Effector memory CD4-positive, alpha-beta T cell (primary cell): ENCODE results near the gene ACVR2B.

ENCODE experiments used
- DNase-seq, 3 donors: peaks; one replicate each; pipeline ENCODE4 v3.0.0-alpha.2; 2020
- H3K27ac ChIP-seq: 2 replicates; pipeline ENCODE4 v1.7.0; 2013; ENCODE audit warnings: mild to moderate bottlenecking, low read length, moderate library complexity; ENCODE audit not compliant: insufficient read depth, poor library complexity, severe bottlenecking
- H3K27me3 ChIP-seq: replicated peaks from 2 replicates; pipeline ENCODE4 v1.7.0; 2013; ENCODE audit warnings: mild to moderate bottlenecking, low read length; ENCODE audit not compliant: insufficient read depth, control insufficient read depth, poor library complexity, severe bottlenecking
- H3K36me3 ChIP-seq: 2 replicates; pipeline ENCODE4 v1.7.0; 2013; ENCODE audit warnings: mild to moderate bottlenecking, low read length, moderate library complexity; ENCODE audit not compliant: control insufficient read depth, insufficient read depth
- H3K4me1 ChIP-seq: 2 replicates; pipeline ENCODE4 v1.7.0; 2013; ENCODE audit warnings: low read length, mild to moderate bottlenecking; ENCODE audit not compliant: control insufficient read depth, insufficient read depth, poor library complexity, severe bottlenecking
- H3K4me3 ChIP-seq: 2 replicates; pipeline ENCODE4 v1.7.0; 2013; ENCODE audit warnings: low read length, low read depth, mild to moderate bottlenecking; ENCODE audit not compliant: insufficient read depth, poor library complexity, severe bottlenecking
- H3K9me3 ChIP-seq: 2 replicates; pipeline ENCODE4 v1.7.0; 2013; ENCODE audit warnings: mild to moderate bottlenecking, low read length, moderate library complexity; ENCODE audit not compliant: control insufficient read depth

ACVR2B gene

GRCh38 chr3:38524141-38524739 lies 70.5 kb downstream of the ACVR2B start:
- Histone ChIP-seq H3K9me3 (no peaks in the 10 kb centered on the region), H3K27ac (no peak overlapping the region), H3K4me1 (peaks cover 16% of the 10 kb centered on the region), H3K4me3 (no peak overlapping the region), H3K27me3 (no peaks in the 10 kb centered on the region), H3K36me3 (peaks cover 14% of the 10 kb centered on the region)
- no peak for DNase-seq

- peaks cover 14% of the 10 kb centered on the region for H3K36me3 ChIP-seq
- DNase-seq = no peak
- no peaks in the 10 kb centered on the region for H3K27me3 ChIP-seq
- no peaks in the 10 kb centered on the region for H3K4me1 ChIP-seq
- H3K27ac ChIP-seq = no peak overlapping the region
- no peaks in the 10 kb centered on the region for H3K9me3 ChIP-seq
- no peak overlapping the region for H3K4me3 ChIP-seq
Measured at GRCh38 chr3:38526792-38527191, 73.1 kb downstream of the ACVR2B start.

- Histone ChIP-seq H3K4me1 (no peaks in the 10 kb centered on the region), H3K27ac (no peak overlapping the region), H3K36me3 (peaks cover 14% of the 10 kb centered on the region), H3K27me3 (no peaks in the 10 kb centered on the region), H3K4me3 (no peak overlapping the region), H3K9me3 (no peaks in the 10 kb centered on the region)
- no peak for DNase-seq
Measured at GRCh38 chr3:38528457-38528856, 74.8 kb downstream of the ACVR2B start.

- no peaks in the 10 kb centered on the region for H3K9me3 ChIP-seq
- no peak overlapping the region for H3K27ac ChIP-seq
- no peak overlapping the region for H3K4me3 ChIP-seq
- H3K36me3 ChIP-seq = peaks cover 3% of the 10 kb centered on the region
- no peak for DNase-seq
- no peaks in the 10 kb centered on the region for H3K4me1 ChIP-seq
- no peaks in the 10 kb centered on the region for H3K27me3 ChIP-seq
Measured at GRCh38 chr3:38532529-38532928, 78.8 kb downstream of the ACVR2B start.

- H3K9me3 ChIP-seq = no peaks in the 10 kb centered on the region
- no peak for DNase-seq
- H3K27me3 ChIP-seq = no peaks in the 10 kb centered on the region
- no peaks in the 10 kb centered on the region for H3K36me3 ChIP-seq
- H3K27ac ChIP-seq = no peak overlapping the region
- H3K4me1 ChIP-seq = no peaks in the 10 kb centered on the region
- no peak overlapping the region for H3K4me3 ChIP-seq
Measured at GRCh38 chr3:38533285-38533976, 79.7 kb downstream of the ACVR2B start.

GRCh38 chr3:38534180-38534579 lies 80.5 kb downstream of the ACVR2B start:
- no peak for DNase-seq

GRCh38 chr3:38534604-38535003 lies 80.9 kb downstream of the ACVR2B start:
- H3K27ac ChIP-seq = no peak overlapping the region
- H3K36me3 ChIP-seq = no peaks in the 10 kb centered on the region
- no peaks in the 10 kb centered on the region for H3K4me1 ChIP-seq
- no peaks in the 10 kb centered on the region for H3K27me3 ChIP-seq
- H3K9me3 ChIP-seq = no peaks in the 10 kb centered on the region
- H3K4me3 ChIP-seq = no peak overlapping the region
- no peak for DNase-seq

More at GRCh38 chr3:38534180-38534579, 80.5 kb downstream of the ACVR2B start:
- no peaks in the 10 kb centered on the region for H3K27me3 ChIP-seq
- H3K9me3 ChIP-seq = no peaks in the 10 kb centered on the region
- H3K4me3 ChIP-seq = no peak overlapping the region
- H3K36me3 ChIP-seq = no peaks in the 10 kb centered on the region
- H3K4me1 ChIP-seq = no peaks in the 10 kb centered on the region
- no peak overlapping the region for H3K27ac ChIP-seq

- DNase-seq = no peak
- no peaks in the 10 kb centered on the region for H3K4me1 ChIP-seq
- no peaks in the 10 kb centered on the region for H3K9me3 ChIP-seq
- H3K27me3 ChIP-seq = no peaks in the 10 kb centered on the region
- no peak overlapping the region for H3K4me3 ChIP-seq
- no peak overlapping the region for H3K27ac ChIP-seq
- H3K36me3 ChIP-seq = no peaks in the 10 kb centered on the region
Measured at GRCh38 chr3:38536671-38537070, 83.0 kb downstream of the ACVR2B start.

GRCh38 chr3:38538773-38539353 lies 85.2 kb downstream of the ACVR2B start:
- no peaks in the 10 kb centered on the region for H3K27me3 ChIP-seq
- H3K36me3 ChIP-seq = no peaks in the 10 kb centered on the region
- H3K4me1 ChIP-seq = no peaks in the 10 kb centered on the region
- H3K27ac ChIP-seq = no peak overlapping the region
- no peak for DNase-seq
- no peaks in the 10 kb centered on the region for H3K9me3 ChIP-seq
- no peak overlapping the region for H3K4me3 ChIP-seq

- Histone ChIP-seq H3K4me3 (no peak overlapping the region), H3K27ac (no peak overlapping the region), H3K4me1 (no peaks in the 10 kb centered on the region), H3K36me3 (no peaks in the 10 kb centered on the region), H3K9me3 (no peaks in the 10 kb centered on the region), H3K27me3 (no peaks in the 10 kb centered on the region)
- DNase-seq = no peak
Measured at GRCh38 chr3:38541806-38542205, 88.1 kb downstream of the ACVR2B start.
